SK-N-SH (cell line): Measurements from ENCODE around the gene BOD1. TPM values are rescaled to one million over a fixed set of nuclear protein-coding genes. Genes with fewer than 3 reads are reported as not detected.

ENCODE experiments used
- CTCF ChIA-PET: fragments of 300-600, 350-600 bp; formaldehyde crosslinking; extraction: SDS; loops from one replicate; lab custom pipeline; 2021; lab: Yijun Ruan, JAX
- POLR2A ChIA-PET: fragments of 350-600 bp; sonication (Branson Sonifier 250); formaldehyde crosslinking; extraction: SDS; loops from one replicate; lab custom pipeline; 2020; ENCODE audit warnings: antibody characterized with exemption, inconsistent platforms; lab: Yijun Ruan, JAX
- DNase-seq: peaks from one replicate; pipeline ENCODE4 v3.0.0; 2012
- H2AFZ ChIP-seq: fragments of 200-600 bp; sonication (generic); 2 replicates; pipeline ENCODE4 v1.8.1; 2016; ENCODE audit warnings: antibody characterized with exemption, mild to moderate bottlenecking, low read depth
- H3F3A ChIP-seq: fragments of 200-600 bp; sonication (generic); replicated peaks from 2 replicates; pipeline ENCODE3; 2016; ENCODE audit warnings: antibody characterized with exemption, mild to moderate bottlenecking; ENCODE audit not compliant: insufficient read depth
- H3K27ac ChIP-seq, 2 experiments: fragments of 200-500 bp in 1 of 2; fragments of 200-600 bp in 1 of 2; sonication (Bioruptor generic) in 1 of 2; sonication (generic), shearing (Covaris generic) in 1 of 2; 2 replicates each; pipeline versions ENCODE4 v1.5.1 to v1.6.1; 2014 to 2016; ENCODE audit warnings: low read depth in 2 of 2, inconsistent platforms in 1 of 2, low read length in 1 of 2, mild to moderate bottlenecking in 1 of 2, mixed read lengths in 1 of 2
- H3K27me3 ChIP-seq: fragments of 200-600 bp; sonication (generic), shearing (Covaris generic); 2 replicates; pipeline ENCODE4 v1.6.1; 2016; ENCODE audit warnings: mixed run types; ENCODE audit not compliant: insufficient read depth
- H3K36me3 ChIP-seq, 2 experiments: fragments of 200-500 bp in 1 of 2; fragments of 200-600 bp in 1 of 2; sonication (Bioruptor generic) in 1 of 2; sonication (generic) in 1 of 2; replicated peaks in 1 of 2; 2 replicates each; pipeline versions ENCODE3 to v1.5.1; 2014 to 2016; ENCODE audit warnings: low read length in 1 of 2, mild to moderate bottlenecking in 1 of 2; ENCODE audit not compliant: insufficient read depth in 2 of 2, control insufficient read depth in 1 of 2
- H3K4me1 ChIP-seq, 2 experiments: fragments of 200-500 bp in 1 of 2; fragments of 200-600 bp in 1 of 2; sonication (Bioruptor generic) in 1 of 2; sonication (generic), shearing (Covaris generic) in 1 of 2; 2 replicates each; pipeline versions ENCODE4 v1.5.1 to v1.6.1; 2014 to 2016; ENCODE audit warnings: low read depth in 1 of 2, low read length in 1 of 2, mixed run types in 1 of 2; ENCODE audit not compliant: insufficient read depth in 2 of 2, control insufficient read depth in 1 of 2
- H3K4me2 ChIP-seq: fragments of 200-600 bp; sonication (generic), shearing (Covaris generic); 2 replicates; pipeline ENCODE4 v1.6.1; 2017; ENCODE audit warnings: mixed run types
- H3K4me3 ChIP-seq, 2 experiments: fragments of 200-500 bp in 1 of 2; fragments of 200-600 bp in 1 of 2; sonication (Bioruptor generic) in 1 of 2; sonication (generic), shearing (Covaris generic) in 1 of 2; 2 replicates each; pipeline versions ENCODE4 v1.5.1 to v1.8.1; 2014 to 2016; ENCODE audit warnings: low read depth in 2 of 2, inconsistent platforms in 1 of 2, low read length in 1 of 2, mild to moderate bottlenecking in 1 of 2, mixed read lengths in 1 of 2, moderate library complexity in 1 of 2
- H3K79me2 ChIP-seq: fragments of 200-600 bp; sonication (generic); 2 replicates; pipeline ENCODE4 v1.8.1; 2017; ENCODE audit warnings: mild to moderate bottlenecking; ENCODE audit not compliant: insufficient read depth
- H3K9ac ChIP-seq: fragments of 200-600 bp; sonication (generic); 2 replicates; pipeline ENCODE4 v1.6.1; 2017; ENCODE audit warnings: mixed run types
- H3K9me2 ChIP-seq: fragments of 200-600 bp; sonication (generic); 2 replicates; pipeline ENCODE4 v1.6.1; 2017; ENCODE audit warnings: mixed run types
- H3K9me3 ChIP-seq: fragments of 200-600 bp; sonication (generic); 2 replicates; pipeline ENCODE4 v1.6.1; 2017; ENCODE audit warnings: mixed run types, mild to moderate bottlenecking, moderate library complexity
- H4K20me1 ChIP-seq: fragments of 200-600 bp; sonication (generic); 2 replicates; pipeline ENCODE4 v1.6.1; 2017; ENCODE audit warnings: mild to moderate bottlenecking, mixed run types; ENCODE audit not compliant: insufficient read depth
- CTCF ChIP-seq: fragments of 200-600 bp; sonication (generic); IDR thresholded peaks from 2 replicates; pipeline ENCODE4 v1.6.1; 2017; ENCODE audit warnings: antibody characterized with exemption, mild to moderate bottlenecking, moderate library complexity
- ELF1 ChIP-seq: IDR thresholded peaks from 2 replicates; pipeline ENCODE4 v1.4.0; 2012
- FOSL2 ChIP-seq: IDR thresholded peaks from 2 replicates; pipeline ENCODE4 v1.4.0; 2012; ENCODE audit warnings: low read depth, mild to moderate bottlenecking, moderate library complexity, borderline replicate concordance
- FOXJ3 ChIP-seq: sonication (generic); formaldehyde crosslinking; IDR thresholded peaks from 2 replicates; pipeline ENCODE4 v1.5.1; 2020; ENCODE audit warnings: mild to moderate bottlenecking, missing genetic modification reagents
- GABPA ChIP-seq: IDR thresholded peaks from 2 replicates; pipeline ENCODE4 v1.4.0; 2012; ENCODE audit warnings: low read depth, mild to moderate bottlenecking
- MAX ChIP-seq: IDR thresholded peaks from 2 replicates; pipeline ENCODE4 v1.4.0; 2012; ENCODE audit warnings: low read depth
- MEF2A ChIP-seq: IDR thresholded peaks from 2 replicates; pipeline ENCODE4 v1.4.0; 2012; ENCODE audit warnings: low read depth, borderline replicate concordance
- MXI1 ChIP-seq: IDR thresholded peaks from 2 replicates; pipeline ENCODE4 v1.6.1; 2012; ENCODE audit warnings: mild to moderate bottlenecking, low read depth, low read length, improper control_type of control experiment
- TCF12 ChIP-seq: IDR thresholded peaks from 2 replicates; pipeline ENCODE4 v1.4.0; 2012
- WGBS: methylation state at CpG from one replicate; pipeline ENCODE4 v1.1.6; 2017; ENCODE audit warnings: low lambda C conversion rate; 5-methylcytosine and 5-hydroxymethylcytosine counted together
- polyA plus RNA-seq, 3 experiments: library from polyadenylated mRNA; depleted of rRNA; stranded (reverse); fragments of >200 nt; gene quantifications; 2 replicates each; pipeline ENCODE4 v1.2.3, GENCODE V29; 2012
- TF ChIP-seq, protein P1 (sequence below): IDR thresholded peaks from 2 replicates; pipeline ENCODE4; 2012

The BOD1 gene
- polyA plus RNA-seq, 1 of the 3 experiments (the other 2 are of a cell fraction): 45.3 TPM

GRCh38 chr5:173602423-173602822 is 14.0 kb downstream of the BOD1 start:
- H3K4me1 ChIP-seq: no peaks in the 10 kb centered on the region
- H3K27ac ChIP-seq: no peak overlapping the region
- H3K27me3 ChIP-seq: no peaks in the 10 kb centered on the region
- no peak overlapping the region for H3K4me3 ChIP-seq
- H4K20me1 ChIP-seq: no peaks in the 10 kb centered on the region
- no peak overlapping the region for H3K4me2 ChIP-seq
- H3K79me2 ChIP-seq: no peaks in the 10 kb centered on the region
- WGBS: 90% methylated on average over 6 of the region's 6 CpGs
- peaks cover 18 to 34% of the 10 kb centered on the region in 2 experiments for H3K36me3 ChIP-seq
- DNase-seq: no peak
- TF ChIP-seq GABPA (no peak), FOXJ3 (CRISPR knock-in tag) (no peak), TCF12 (no peak), MAX (no peak), ELF1 (no peak)
- POLR2A ChIA-PET: no interaction called here
- CTCF ChIA-PET: interaction anchor here (0.7 to 1.9 kb wide), 7 partner anchors 8 to 715 kb away, joined by 3 to 6 read pairs (median 4); no protein-coding TSS in a partner anchor
- H3K9me3 ChIP-seq: no peaks in the 10 kb centered on the region
- no peak overlapping the region for H2AFZ ChIP-seq
- H3K9me2 ChIP-seq: no peaks in the 10 kb centered on the region
- no peak overlapping the region for H3K9ac ChIP-seq
- no peaks in the 10 kb centered on the region for H3F3A ChIP-seq

DNA sequence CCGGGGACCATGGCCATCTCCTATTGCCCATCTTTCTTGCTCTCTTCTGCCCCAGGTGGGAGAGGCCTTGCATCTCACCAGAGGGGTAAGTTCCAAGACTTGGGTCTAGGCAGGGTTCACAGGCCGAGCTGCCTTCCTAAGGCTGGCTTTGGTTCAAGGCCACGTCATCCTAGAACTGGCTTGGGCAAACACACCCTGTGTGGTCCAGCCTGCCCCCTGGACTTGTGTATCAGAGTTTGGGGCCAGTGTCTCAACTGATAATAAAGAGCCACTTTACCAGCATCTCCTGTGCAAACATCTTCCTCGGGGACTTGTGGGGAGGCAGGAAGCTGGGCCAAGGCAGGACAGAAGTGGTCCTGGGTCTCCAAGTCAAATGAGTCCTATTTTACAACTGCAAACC is 17.8 kb downstream of the BOD1 start:
- ChIA-PET CTCF (interaction anchor here (1.0 to 4.6 kb wide), 3 partner anchors 12 to 26 kb away, joined by 3 to 19 read pairs (median 4); no protein-coding TSS in a partner anchor), POLR2A (no interaction called here)
- no peaks in the 10 kb centered on the region for H3K9me2 ChIP-seq
- WGBS: 92% methylated on average over 4 of the region's 4 CpGs
- H3K9me3 ChIP-seq: no peaks in the 10 kb centered on the region
- TF ChIP-seq, protein P1, sequence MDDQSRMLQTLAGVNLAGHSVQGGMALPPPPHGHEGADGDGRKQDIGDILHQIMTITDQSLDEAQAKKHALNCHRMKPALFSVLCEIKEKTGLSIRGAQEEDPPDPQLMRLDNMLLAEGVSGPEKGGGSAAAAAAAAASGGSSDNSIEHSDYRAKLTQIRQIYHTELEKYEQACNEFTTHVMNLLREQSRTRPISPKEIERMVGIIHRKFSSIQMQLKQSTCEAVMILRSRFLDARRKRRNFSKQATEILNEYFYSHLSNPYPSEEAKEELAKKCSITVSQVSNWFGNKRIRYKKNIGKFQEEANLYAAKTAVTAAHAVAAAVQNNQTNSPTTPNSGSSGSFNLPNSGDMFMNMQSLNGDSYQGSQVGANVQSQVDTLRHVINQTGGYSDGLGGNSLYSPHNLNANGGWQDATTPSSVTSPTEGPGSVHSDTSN: no peak
- no peak for TF ChIP-seq MEF2A
- no peak for TF ChIP-seq FOSL2
- TF ChIP-seq MXI1: no peak
- TF ChIP-seq TCF12: no peak
- no peak for TF ChIP-seq CTCF
- no peaks in the 10 kb centered on the region for H3K79me2 ChIP-seq
- no peaks in the 10 kb centered on the region for H3F3A ChIP-seq
- H3K36me3 ChIP-seq: no peaks in the 10 kb centered on the region
- no peak overlapping the region for H3K27ac ChIP-seq
- H3K9ac ChIP-seq: no peak overlapping the region
- no peaks in the 10 kb centered on the region for H3K4me1 ChIP-seq
- H3K4me3 ChIP-seq: no peak overlapping the region
- H3K4me2 ChIP-seq: no peak overlapping the region
- no peak for DNase-seq
- H3K27me3 ChIP-seq: no peaks in the 10 kb centered on the region
- no peaks in the 10 kb centered on the region for H4K20me1 ChIP-seq
- no peak overlapping the region for H2AFZ ChIP-seq
